T-helper 2 cell treated with Interferon-gamma antibody and Interleukin-4, amounts not matched to agents 100 ng/mL and 5 ng/mL, for 36 hours (primary cell): Measurements from ENCODE around the gene FBXO17. TPM values are rescaled to one million over a fixed set of nuclear protein-coding genes. Genes with fewer than 3 reads are reported as not detected.
"Not testable (repeated sequence)": the region's sequence is repeated elsewhere in the genome, so short reads cannot be mapped to it uniquely, and the experiment has no call there.

Experiments
- intact Hi-C: fragments of 100-400 bp; cut with micrococcal nuclease; formaldehyde crosslinking; loops from one replicate; pipeline ENCODE4 v1.15.1; 2023
- total RNA-seq: library from RNA; stranded (reverse); gene quantifications from 2 replicates; pipeline ENCODE4 v1.2.3, GENCODE V29; 2022

Gene FBXO17
- total RNA-seq, 1 donor from 2014 or later: not detected

GRCh38 chr19:38945562-38946228 lies 29.8 kb downstream of the FBXO17 start:
- intact Hi-C loops: no loop called here

GRCh38 chr19:38944981-38945506 lies 30.5 kb downstream of the FBXO17 start:
- intact Hi-C loops: no loop called here

- intact Hi-C loops: no loop called here
These were observed 32.9 kb downstream of the FBXO17 start for GRCh38 chr19:38942471-38943181.

- intact Hi-C loops: no loop called here
These were observed 33.6 kb downstream of the FBXO17 start for GRCh38 chr19:38941979-38942378.

- intact Hi-C loops: not testable (repeated sequence)
These were observed 34.1 kb downstream of the FBXO17 start for GRCh38 chr19:38941466-38941865.

- intact Hi-C loops: no loop called here
These were observed 35.6 kb downstream of the FBXO17 start for GRCh38 chr19:38939957-38940356.

GRCh38 chr19:38933544-38933943 lies 42.0 kb downstream of the FBXO17 start:
- intact Hi-C loops: loop anchor here (5.0 kb wide), 1 partner anchor 296 kb away; no protein-coding TSS in a partner anchor

GRCh38 chr19:38932425-38933179 lies 42.9 kb downstream of the FBXO17 start:
- intact Hi-C loops: loop anchor here (5.0 kb wide), 1 partner anchor 295 kb away; no protein-coding TSS in a partner anchor

GRCh38 chr19:38931521-38931793 lies 44.1 kb downstream of the FBXO17 start:
- intact Hi-C loops: loop anchor here (2.0 to 5.0 kb wide), 5 partner anchors 53 to 417 kb away; partner anchors contain the start of genes EIF3K and RINL

GRCh38 chr19:38930776-38931520 lies 44.6 kb downstream of the FBXO17 start, which contains the start of gene MRPS12:
MRPS12 (plus strand) TSS chr19:38930944; CDS start chr19:38931295, 351 bp downstream.
- intact Hi-C loops: loop anchor here (1.0 to 5.0 kb wide), 11 partner anchors 32 to 557 kb away; partner anchors contain the start of genes ECH1, EIF3K, FAM98C and NFKBIB

GRCh38 chr19:38929929-38930775 lies 45.4 kb downstream of the FBXO17 start, which contains the start of gene SARS2:
SARS2 (minus strand) TSS chr19:38930763; CDS start chr19:38930736, 27 bp downstream.
- intact Hi-C loops: loop anchor here (1.0 to 5.0 kb wide), 11 partner anchors 31 to 556 kb away; partner anchors contain the start of genes ECH1, EIF3K, FAM98C and NFKBIB

- intact Hi-C loops: no loop called here
These were observed 47.0 kb downstream of the FBXO17 start for GRCh38 chr19:38928391-38929001.

GRCh38 chr19:38924388-38924787 lies 51.2 kb downstream of the FBXO17 start:
- intact Hi-C loops: no loop called here

GRCh38 chr19:38922482-38922881 lies 53.1 kb downstream of the FBXO17 start:
- intact Hi-C loops: no loop called here

GRCh38 chr19:38921420-38922274 lies 53.9 kb downstream of the FBXO17 start:
- intact Hi-C loops: no loop called here

GRCh38 chr19:38920602-38921419 lies 54.7 kb downstream of the FBXO17 start:
- intact Hi-C loops: no loop called here

- intact Hi-C loops: no loop called here
These were observed 55.5 kb downstream of the FBXO17 start for GRCh38 chr19:38919837-38920601.
